ENCODE data around the gene KCNJ5.
"Not testable (repeated sequence)": the region's sequence is repeated elsewhere in the genome, so short reads cannot be mapped to it uniquely, and the experiment has no call there.

KCNJ5 gene

DNA sequence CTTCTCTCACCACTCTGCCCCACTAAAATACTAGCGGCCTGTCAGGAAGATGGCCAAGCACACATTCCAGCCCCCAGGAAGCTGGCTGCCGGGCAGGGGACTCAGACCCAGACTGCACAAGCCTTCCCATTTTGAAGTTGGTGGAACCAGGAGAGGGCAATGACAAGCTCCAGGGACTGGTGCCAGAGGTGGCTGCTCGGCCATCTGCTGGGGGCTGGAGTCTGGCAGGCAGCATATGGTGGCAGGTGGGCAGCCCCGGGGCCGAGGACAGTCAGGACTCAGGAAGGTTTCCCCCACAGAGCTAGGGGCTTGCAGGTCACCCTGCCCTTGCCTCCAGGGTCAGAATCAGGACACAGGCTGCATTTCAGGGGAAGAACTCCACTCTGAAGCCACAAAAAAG, 22.6 kb downstream of the KCNJ5 start:
- DNase-seq (ENCODE audit: low read depth), result no peak

DNA sequence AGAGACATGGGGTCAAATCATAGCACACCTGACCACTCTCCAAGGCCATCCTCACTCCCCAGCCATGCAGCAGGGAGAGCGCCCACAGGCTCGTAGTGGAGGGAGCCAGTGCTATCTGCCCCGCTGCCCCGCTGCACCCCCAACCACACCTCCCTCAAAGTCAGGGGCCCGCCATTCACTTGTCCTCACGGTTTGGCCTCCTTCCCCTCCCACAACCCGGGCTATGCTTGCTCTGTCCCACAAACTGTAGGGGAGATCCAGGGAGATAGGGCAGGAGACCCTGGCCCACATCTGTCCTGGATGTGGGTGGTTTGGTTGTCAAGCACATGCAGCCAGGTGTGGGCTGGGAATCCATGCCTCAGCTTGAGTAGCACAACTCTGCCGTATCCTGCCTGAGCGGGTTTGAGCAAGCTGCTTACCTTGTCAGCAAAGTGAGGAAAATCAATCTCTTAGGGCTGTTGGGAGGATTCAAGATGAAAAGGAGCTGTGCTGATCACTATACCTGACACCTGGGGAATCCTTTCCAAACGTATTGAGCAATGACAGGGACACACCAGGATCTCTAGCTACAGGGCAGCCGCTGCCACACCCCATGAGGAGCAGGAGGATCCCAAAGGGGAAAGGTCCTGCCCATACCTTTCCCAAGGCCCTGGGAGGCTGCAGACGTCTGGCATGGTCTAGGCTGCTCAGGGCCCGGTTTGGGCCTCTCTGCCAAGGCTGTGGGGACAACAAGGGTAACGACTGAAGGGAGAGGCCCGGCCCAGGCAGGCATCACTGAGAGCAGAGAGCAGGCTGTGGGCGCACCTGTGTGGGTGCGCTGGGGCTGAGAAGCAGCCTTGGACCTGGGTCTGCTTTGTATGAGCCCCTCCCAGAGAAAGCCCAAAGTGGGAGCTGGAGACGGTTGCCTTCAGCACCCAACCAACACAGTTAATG, 23.3 kb downstream of the KCNJ5 start:
- DNase-seq (ENCODE audit: low read depth), result no peak

DNA sequence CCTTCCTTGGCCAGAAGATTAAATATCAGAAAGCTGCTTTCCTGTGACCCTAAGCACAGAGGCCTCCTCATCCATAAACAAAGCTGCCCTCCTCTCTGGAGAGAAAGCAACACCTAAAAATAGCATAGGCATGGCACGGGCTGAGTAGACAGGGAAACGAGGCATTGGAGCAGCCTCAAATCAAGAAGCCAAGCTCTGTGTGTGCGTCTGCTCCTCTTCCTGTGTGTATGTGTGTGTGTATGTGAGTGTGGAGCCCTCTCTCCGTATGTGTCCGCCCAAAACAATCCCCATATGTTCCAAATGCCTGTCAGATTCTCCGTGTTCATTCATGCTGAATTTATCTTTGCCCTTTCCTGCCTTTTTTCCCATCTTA, 24.0 kb downstream of the KCNJ5 start:
- no peak for DNase-seq (ENCODE audit: low read depth)

DNA sequence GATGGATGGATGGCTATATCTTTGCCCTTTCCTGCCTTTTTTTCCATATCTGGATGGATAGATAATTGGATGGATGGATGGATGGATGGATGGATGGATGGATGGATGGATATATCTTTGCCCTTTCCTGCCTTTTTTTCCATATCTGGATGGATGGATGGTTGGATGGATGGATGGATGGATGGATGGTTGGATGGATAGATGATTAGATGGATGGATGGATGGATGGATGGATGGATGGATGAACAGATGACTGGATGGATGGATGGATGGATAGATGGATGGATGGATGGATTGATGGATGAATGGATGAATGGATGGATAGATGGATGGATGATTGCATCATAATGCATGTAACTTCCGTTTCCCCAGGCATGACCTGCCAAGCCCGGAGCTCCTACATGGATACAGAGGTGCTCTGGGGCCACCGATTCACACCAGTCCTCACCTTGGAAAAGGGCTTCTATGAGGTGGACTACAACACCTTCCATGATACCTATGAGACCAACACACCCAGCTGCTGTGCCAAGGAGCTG, 24.9 kb downstream of the KCNJ5 start:
- no peak for DNase-seq (ENCODE audit: low read depth)

DNA sequence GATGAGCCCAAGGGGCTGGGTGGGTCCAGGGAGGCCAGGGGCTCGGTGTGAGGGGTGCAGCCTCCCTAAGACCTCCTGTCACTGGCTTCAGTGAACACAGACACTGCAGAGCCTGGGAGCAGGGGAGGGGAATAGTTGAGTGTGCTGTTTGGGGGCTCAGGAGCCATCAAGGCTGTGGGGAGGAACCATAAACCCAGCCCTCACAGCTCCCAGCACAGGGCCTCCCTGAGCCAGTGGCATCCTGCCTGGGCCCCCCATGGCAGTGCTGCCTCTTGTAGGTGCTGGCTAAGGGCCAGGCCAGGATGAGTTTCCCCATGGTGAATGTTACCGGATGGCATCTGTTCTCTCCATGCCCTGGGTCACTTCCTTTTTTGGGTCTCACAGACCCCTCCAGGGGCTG, 25.5 kb downstream of the KCNJ5 start:
- DNase-seq (ENCODE audit: low read depth), result no peak

DNA sequence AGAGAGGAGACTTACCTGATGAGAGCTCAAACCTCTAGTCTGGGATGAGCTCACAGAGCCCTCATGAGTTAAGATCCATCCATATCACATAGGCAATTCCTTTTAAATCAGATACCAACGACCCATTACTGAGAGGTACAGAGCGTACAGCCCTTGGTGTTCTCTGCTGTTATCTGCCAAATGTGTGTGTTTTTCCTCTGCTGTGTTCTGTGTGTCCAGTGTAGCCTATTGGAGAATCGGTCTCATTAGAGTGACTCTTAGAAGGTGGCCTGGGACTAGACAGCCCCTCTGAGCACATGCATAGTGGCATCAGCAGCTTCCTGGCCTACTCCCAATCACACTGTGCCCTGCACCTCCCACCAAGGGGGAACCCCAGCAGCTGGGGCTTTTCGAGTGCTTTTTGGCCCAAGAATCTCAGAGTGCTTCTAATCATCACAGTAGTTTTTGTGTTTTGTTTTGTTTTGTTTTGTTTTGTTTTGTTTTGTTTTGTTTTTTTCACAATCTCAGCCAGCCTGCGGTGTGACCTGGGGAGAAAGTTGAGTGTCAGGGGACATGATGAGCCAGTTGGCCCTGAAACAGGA, 26.1 kb downstream of the KCNJ5 start:
- DNase-seq (ENCODE audit: low read depth), result no peak

DNA sequence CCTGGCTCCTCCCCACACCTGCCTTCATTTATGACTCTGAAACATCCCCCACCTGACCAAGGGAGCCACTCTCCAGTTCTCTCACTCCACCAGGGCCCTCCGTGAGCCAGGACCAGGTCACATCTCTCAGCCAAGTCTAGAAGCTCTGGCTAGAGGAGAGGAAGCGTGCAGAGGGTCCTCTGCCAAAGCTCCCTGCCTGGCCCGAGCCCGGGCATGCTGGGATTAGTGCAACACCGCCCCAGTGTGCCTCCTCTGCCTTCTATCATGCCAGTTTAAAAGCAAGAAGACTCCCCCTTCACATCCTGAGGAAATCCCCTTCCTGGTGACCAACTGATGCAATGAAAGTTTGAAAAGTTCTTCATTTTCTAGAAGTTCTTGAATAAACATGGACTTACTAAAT, 28.1 kb downstream of the KCNJ5 start:
- no peak for DNase-seq (ENCODE audit: low read depth)

DNA sequence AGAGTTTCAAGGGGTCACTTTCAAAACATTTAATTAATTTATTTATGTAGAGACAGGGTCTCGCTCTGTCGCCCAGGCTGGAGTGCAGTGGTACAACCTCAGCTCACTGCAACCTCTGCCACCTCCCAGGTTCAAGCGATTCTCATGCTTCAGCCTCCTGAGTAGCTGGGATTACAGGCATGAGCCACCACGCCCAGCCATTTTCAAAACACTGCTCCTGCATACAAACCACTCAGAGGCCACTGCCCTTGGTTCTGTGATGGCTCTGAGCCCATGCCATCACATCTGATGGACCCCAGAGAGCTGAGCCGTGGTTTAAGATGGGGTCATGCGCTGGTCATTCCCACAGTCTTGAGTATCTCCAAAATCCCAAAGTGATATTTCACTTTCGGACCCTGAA, 28.5 kb downstream of the KCNJ5 start:
- DNase-seq (ENCODE audit: low read depth), result not testable (repeated sequence)

DNA sequence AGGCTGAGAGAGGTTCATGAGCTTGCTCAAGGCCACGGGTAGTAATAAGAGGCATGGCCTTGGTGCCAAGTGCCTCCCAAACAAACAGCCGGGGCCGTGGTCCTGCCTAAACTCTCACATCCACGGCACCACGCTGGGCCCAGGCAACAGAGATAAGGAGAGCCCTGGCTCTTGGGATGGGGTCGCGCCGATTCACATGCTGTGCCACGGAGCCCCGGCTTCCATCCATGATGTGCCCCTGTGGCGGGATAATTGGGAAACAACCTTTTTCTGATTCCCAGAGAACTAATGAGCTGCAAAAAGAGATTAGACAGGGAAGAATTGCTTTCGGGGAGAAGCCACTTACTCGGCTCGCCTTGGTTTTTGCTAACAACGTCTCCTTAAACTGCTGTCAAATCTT, 29.5 kb downstream of the KCNJ5 start:
- DNase-seq (ENCODE audit: low read depth), result no peak

DNA sequence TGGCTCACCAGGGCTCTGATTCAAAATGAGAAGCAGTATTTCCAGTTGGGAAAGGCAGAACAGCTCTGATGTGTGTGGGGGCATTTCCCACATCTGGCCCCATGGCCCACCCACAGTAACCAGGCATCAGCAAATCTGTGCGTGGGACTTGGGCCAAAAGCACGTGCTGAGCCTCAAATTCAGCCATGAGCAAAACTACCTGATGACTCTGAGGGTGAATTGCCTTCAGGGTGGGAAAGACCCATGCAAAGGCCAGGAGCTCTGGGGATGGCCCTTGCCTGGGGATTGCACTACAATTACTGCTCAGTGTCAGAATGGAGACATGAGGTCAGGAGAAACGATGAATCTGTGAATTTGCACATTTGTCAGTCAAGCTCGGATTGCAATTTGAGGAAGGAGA, 30.6 kb downstream of the KCNJ5 start:
- no peak for DNase-seq (ENCODE audit: low read depth)

DNA sequence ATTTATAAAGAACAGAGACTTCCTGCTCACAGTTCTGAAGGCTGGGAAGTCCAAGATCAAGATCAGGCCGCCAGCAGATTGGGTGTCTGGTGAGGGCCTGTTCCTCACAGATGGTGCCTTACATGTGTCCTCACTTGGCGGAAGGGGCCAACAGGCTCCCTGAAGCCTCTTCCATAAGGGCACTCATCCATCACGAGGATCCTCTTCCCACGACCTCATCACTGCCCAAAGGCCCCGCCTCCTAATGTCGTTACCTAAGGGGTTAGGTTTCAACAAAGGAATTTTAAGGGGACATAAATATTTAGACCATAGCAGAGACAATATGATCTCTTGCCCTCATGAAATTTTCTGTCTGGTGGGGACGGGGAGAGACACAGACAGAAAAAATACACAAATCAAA, 32.9 kb downstream of the KCNJ5 start:
- no peak for DNase-seq (ENCODE audit: low read depth)

DNA sequence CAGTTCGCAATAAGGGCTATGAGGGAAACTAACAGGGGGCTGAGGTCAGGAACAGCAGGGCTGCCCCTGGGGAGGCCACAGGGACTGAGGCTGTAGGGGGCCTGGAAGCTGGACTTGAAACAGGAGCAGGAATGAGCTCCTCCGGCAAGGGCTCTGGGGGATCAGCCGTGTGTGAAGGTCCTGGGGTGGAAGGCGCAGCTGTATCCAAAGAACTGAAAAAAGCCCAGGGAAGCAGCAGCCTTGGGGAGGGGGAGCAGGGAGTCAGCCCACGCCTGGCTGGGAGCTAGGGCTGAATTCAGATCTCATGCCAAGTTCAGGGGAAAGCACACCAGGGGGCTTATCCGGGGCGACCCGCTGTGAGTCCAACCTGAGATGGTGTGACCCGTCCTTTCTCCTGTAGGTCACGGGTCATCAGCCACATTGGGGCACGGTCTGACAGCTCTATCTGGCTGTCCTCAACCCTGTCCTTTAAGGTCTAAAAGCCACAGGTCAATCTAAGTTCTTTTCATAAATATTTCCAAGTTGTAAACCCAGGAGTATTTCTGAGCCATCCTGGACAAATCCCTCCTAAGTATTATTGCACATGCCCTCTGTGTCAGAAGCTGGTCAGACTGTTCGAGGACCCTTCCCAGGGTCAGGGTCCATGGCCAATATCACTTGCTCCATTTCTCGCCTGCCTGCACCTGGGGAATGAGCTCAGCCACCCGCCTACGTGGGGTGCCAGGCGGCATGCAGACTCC, 33.5 kb downstream of the KCNJ5 start:
- no peak for DNase-seq (ENCODE audit: low read depth)

DNA sequence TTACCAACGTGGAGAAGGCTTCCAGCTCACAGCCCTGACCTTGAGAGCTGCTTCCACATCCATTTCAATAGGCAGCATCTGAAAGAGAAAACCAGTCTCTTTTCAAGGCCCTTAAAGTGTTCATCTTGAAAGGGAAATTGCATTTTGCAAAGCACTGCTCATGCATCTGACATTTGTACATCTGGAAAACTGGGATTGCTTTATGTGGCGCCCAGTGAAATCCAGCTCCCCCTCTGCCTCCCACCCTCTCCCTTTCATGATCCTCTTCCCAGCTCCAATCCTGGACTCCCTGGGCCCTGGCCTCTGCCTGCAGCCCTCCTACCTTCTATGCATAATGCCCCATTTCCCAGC, 34.1 kb downstream of the KCNJ5 start:
- DNase-seq (ENCODE audit: low read depth), result no peak

DNA sequence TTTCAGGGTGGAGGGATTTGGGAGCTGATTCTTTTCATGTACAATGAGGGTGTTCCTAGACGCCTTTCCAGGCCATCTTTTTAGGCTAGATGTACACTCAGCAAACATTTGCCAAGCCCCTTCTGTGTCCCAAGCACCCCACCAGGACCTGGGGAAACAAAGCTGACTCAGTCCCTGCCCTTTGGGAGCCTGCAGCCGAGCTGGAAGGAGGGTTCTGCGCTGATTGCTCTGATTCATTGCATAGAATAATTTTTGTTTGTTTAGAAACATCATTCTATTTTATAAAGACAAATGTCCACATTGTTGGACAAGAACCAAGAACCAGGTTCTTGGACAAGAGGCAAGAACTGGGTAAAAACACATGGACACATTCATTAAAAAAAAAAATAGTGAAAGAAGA, 34.8 kb downstream of the KCNJ5 start:
- no peak for DNase-seq (ENCODE audit: low read depth)

DNA sequence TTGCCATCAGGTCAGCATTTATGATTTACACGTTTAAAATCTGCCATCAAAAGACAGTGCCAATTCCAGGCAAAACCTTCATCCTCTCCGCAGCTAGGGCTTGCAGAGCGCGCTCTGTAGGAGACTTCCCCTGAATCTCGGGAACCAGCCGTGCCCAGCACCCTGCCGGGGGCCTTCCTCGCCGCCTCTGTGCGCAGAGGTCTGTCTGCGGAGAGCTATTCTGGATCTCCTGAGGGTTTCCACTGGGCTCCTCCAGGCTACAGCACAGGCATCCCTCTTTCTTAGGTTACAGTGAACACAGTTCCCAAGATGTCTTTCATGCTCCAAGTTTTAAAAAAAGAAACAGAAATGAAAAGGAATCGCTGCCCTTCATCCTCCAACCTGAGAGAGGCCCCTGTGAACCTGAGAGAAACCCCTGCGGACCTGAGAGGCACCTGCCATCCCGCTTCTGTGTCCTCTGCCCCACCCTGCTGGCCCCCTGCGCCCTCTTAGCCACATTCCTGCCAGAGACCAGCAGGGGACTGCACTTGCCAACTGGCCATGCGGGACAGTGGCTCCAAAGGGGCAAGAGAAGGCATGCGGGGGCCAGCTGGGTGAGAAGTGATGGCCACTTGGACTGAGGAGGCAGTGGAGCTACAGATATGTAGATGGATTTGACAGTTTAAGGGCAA, 35.4 kb downstream of the KCNJ5 start:
- DNase-seq (ENCODE audit: low read depth), result no peak

DNA sequence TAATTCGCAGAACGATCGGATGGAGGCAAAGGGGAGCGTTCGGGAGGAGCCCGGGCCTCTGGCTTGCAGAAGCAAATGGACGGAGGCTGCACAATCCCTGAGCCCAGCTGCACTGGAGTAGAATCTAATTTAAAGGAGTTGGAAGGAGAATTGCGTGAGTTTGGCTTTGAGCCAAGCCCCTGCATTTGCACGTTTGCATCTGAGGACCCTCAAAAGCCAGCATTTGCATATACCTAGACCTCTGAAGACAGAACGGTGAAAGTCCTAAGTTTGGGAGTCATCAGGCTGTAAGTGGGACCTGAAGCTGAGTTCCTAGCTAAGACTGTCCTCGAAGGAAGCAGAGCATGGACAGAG, 35.9 kb downstream of the KCNJ5 start:
- DNase-seq (ENCODE audit: low read depth), result no peak

DNA sequence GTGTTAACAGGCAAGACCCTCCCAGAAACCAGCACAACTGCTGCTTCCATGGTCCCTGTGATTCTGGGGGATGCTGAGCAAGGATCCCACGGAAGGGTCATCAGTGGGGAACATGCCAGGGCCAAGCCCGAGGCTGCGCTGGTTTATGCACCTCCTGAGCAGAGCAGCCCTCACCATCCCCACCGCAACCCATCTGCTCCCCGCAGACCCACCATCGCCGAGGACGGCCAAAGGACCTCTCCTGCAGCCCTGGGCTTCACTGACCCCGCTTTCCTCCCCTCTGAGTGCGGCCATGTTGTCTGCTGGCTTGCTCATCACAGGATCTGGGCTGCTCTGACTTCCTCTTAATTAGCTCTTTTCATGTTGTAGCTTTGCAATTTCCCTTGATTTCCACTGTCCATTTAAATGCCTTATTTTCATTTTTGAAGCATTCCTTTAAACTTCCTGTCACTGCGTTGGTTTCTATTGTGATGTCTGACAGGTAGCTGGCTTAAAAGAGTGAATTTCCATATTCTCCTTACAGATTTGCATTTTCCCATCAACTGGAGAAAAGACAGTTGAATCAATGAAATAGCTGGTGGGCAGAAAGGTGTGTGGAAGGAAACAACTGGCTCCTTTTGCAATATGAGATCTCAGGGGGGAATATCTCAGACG, 36.7 kb downstream of the KCNJ5 start:
- no peak for DNase-seq (ENCODE audit: low read depth)

DNA sequence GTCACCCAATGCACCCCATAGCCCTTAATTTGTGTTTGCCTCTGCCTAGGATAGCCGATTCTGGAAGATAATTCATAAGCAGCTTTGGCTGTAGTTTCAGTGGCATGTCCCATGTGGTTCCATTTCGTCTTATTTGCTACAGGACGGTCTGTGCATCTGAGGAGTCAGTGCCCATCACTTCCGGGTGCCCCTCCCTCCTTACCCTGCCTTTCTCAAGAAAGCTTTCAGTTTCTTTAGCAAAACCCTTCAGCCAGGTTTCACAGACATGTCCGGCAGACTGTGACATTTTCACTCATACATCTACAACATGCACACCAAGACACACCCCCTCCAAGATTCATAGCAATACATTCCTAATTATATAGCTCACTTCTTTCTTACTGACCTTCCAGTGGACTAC, 37.2 kb downstream of the KCNJ5 start:
- DNase-seq (ENCODE audit: low read depth), result no peak

DNA sequence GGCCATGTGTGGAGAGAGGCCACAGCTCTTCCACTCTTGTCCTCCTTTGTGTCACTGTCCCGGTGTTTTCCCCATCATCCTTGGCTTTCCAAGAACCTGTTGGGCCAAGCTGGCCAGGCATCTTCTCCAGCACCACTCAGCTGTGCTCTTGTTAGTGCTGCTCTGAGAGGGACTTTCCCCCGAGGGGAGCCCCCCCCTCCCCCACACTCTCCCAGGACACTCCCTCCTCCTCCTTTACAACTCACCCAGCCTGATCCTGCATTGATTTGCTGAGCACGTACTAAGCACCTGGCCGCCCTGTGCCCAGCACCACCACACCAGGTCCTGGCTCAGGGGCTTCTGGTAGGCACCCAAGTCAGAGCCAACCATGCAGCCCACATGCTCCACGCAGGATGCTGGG, 38.3 kb downstream of the KCNJ5 start:
- no peak for DNase-seq (ENCODE audit: low read depth)

DNA sequence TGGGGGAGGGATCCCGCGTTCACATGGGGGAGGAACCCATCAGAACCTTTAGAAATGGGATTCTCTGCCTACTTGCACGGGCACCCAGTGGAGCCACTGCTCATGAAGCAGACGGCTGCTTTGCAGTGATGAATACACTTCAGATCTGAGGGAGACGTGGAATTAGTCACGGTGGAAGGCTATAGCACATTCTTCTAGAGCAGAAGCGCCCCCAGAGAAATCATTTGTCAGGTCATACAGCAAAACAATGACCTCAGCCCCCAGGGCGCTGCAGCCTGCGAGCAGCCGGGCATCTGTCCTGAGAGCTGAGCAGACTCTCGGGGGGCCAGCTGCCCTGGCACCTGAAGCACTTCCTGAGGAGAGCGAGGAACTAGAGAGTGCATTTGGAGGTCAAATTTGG, 38.8 kb downstream of the KCNJ5 start:
- no peak for DNase-seq (ENCODE audit: low read depth)

DNA sequence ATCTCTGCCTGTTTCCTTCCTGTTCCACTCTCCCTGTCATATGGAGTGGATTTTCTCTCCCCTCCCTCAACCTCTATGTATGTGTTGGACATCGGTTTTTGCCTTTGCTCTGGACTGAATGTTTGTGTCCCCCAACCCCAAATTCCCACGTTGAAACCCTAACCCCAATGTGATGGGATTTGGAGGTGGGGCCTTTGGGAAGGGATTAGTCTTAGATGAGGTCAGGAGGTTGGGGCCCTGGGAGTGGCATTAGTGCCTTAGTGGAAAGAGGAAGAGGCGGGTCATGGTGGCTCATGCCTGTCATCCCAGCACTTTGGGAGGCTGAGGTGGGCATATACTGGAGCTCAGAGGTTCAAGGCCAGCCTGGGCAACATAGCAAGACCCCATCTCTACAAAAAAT, 39.9 kb downstream of the KCNJ5 start:
- DNase-seq (ENCODE audit: low read depth), result no peak

DNA sequence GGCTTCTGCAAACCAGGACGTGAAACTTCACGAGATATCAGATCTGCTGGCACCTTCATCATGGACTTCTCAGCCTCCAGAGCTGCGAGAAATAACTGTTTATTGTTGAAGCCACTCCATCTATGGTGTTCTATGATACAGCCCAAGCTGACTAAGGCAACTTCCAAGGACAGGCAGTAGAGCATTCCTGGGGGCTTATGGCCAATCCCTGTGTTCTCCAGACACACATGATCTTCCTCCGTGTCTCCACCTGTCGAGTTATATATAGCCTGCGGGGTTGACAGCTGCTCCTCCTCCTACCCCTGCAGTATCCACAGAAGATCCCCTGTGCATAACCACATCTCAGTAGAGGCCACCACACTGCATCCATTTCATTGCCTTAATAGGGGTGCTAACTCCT, 40.5 kb downstream of the KCNJ5 start:
- no peak for DNase-seq (ENCODE audit: low read depth)
